HG03442 (cell line): ENCODE data around the gene KRTAP2-1.
"Not testable (repeated sequence)": the region's sequence is repeated elsewhere in the genome, so short reads cannot be mapped to it uniquely, and the experiment has no call there.

ENCODE experiments used
- ATAC-seq: cut with Tn5 transposase; IDR thresholded peaks from one replicate; pipeline ENCODE4 v1.9.1; 2021; ENCODE audit warnings: mild to moderate bottlenecking, moderate library complexity; ENCODE audit not compliant: unreplicated experiment

Gene KRTAP2-1

DNA sequence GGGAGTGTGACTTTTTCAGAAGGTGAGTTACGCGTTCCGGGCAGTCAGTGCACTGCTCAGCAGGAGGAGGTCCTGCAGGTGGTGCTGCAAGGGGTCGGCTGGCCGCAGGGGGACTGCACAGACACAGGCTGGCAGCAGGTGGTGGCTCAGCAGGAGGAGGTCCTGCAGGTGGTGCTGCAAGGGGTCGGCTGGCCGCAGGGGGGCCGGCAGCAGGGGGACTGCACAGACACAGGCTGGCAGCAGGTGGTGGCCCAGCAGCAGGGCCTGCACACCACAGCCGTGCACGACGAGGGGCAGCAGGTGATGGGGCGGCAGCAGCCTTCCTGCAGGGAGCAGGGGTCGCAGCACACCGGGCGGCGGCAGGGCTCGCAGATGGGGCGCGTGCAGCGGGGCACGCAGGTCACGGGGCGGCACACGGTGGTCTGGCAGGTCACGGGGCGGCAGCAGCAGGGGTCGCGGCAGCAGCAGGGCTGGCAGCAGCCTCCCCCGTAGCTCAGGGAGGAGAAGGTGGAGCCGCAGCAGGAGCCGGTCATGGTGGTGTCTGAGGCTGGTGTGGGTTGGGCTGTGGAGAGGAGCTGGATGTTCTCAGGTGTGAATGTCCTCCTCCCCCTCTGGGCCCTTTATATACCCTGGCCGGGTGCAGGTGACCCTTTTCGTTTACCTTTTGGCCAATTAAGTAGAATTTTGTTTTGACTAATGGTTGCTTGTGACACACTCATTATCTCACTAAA is at the start of gene KRTAP2-1:
KRTAP2-1 (minus strand) TSS at position 582 of the 731 bp plus-strand sequence; CDS start at position 533, 49 bp downstream.
- not testable (repeated sequence) for ATAC-seq

- ATAC-seq: no peak
Measured at GRCh38 chr17:41096055-41096454, 48.9 kb upstream of the KRTAP2-1 start.

DNA sequence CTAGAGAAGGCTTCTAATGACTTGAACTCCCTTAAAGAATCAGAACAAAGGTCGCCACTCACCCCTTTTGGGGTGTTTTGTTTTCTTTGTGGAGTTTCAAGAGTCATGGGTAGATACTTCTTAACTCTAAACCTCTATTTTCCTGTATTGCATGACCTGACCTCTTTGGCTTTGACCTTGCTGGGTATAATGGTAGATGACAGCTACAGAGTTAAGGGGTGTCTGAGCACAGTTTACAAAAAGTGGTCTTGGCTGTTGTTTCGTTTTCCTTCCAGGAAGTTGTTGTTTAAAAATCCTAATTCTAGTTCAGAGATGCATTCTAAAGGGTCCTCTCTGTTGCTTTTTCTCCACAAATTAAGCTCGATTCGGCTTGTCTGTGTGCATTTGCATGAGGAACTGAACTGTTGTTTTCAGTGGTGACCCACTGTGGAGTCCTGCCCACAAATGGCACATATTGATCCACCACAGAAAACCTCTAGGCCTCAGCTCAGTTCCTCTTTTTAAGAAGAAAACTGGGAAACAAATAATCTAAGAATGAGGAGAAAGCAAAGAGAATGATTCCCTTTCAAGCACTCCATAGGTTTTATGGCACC is 41.7 kb upstream of the KRTAP2-1 start:
- ATAC-seq: not testable (repeated sequence)

GRCh38 chr17:41084100-41084856 is 37.2 kb upstream of the KRTAP2-1 start, which contains the start of gene KRTAP4-7:
TSS of gene KRTAP4-7 (plus strand) at chr17:41084150. CDS start at chr17:41084207, 57 bp downstream.
- ATAC-seq: not testable (repeated sequence)

- ATAC-seq: not testable (repeated sequence)
Measured at GRCh38 chr17:41083427-41083826, 36.3 kb upstream of the KRTAP2-1 start.

DNA sequence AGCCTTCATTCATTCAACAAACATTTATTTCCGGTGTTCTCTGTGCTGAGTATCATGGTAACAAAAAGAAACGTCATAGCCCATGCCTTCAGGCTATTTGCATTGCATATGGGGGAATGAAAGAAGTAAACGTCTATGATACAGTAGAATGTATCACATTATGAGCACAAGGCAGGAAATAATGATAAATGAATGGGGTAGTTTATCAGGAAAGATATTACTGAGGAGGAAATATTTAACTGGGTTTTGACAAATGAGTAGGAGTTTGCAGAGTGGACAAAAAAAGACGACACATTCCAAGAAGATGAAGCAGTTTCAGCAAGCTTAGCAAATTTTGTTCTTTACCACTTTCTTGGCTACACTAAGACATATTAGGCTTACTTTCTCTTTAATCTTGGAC is 35.5 kb upstream of the KRTAP2-1 start:
- no peak for ATAC-seq

- no peak for ATAC-seq
Measured at GRCh38 chr17:41076788-41077187, 29.7 kb upstream of the KRTAP2-1 start.

DNA sequence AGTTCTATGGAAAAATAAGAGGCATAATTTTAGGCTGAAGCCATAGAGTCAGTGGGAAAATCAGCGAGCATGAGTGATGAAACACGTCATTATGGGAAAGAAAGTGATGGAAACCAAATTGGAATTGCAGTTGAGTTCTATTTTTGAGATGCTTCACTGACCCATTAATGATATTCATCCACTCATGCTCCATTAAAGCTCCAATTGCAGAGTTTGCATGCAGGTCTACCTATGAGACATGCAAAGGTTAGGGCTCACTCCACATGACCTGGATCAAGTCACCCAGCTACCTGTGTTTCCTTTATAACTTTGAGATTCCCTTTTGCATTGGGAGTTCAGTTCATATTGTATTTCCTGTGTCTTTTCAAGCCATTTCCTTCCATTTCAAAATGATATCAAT is 26.6 kb upstream of the KRTAP2-1 start:
- ATAC-seq: no peak

DNA sequence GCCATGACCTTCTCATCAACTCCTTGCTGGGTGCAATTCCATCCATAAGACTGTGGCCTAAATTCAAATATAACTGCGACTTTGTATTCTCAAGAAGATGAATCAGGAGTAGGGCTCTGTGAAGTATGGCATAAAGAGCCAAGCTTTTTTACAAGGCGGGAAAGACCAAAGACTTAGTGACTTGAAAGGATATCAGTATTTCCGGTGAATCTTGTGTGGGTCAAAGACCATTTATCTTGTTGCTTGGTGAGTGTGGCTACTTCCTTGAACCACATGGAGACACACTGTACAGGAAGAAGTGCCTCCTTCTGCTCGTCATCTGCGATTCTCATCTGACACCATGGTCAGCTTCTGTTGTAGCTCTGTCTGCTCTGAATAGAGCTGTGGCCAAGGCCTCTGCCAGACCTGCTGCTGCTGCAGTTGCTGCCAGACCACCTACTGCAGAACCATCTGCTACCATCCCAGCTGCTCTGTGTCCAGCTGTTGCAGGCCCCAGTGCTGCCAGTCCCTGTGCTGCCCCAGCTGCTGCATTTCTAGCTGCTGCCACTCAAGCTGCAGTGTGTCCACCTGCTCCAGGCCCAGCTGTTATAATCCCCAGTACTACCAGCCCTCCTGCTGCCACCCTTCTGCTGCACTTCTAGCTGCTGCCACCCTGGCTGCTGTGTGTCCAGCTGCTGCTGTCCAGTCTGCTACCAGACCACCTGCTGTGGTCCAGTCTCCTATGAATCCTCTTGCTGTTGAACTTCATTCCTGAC is 24.7 kb upstream of the KRTAP2-1 start:
- no peak for ATAC-seq

- no peak for ATAC-seq
Measured at GRCh38 chr17:41069031-41069430, 21.9 kb upstream of the KRTAP2-1 start.

GRCh38 chr17:41067281-41067680 is 20.2 kb upstream of the KRTAP2-1 start:
- ATAC-seq: no peak

- ATAC-seq: no peak
Measured at GRCh38 chr17:41065829-41066624, 18.9 kb upstream of the KRTAP2-1 start, which contains the start of gene KRTAP2-4. TSS of gene KRTAP2-4 (minus strand) at chr17:41065879. CDS start at chr17:41065845, 34 bp downstream.

GRCh38 chr17:41065016-41065689 is 18.0 kb upstream of the KRTAP2-1 start:
- ATAC-seq: not testable (repeated sequence)

- no peak for ATAC-seq
Measured at GRCh38 chr17:41064301-41064700, 17.2 kb upstream of the KRTAP2-1 start.

DNA sequence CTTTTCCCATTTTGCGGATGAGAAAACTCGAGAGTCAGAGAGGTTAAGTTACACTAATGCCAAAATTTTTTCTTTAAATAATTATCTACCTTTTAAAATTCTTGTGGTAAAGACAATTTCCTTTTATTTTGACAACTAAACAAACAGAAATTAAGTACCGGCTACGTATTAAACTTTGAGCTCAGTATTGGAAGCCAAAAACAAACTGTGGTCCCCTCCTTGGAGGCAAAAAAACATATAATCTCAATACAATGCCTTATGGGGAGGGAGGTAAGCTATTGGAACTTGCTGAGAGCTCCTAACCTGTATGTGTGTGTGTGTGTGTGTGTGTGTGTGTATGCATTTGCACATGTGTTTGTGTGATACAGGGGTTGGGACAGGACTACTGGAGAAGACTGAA is 16.3 kb upstream of the KRTAP2-1 start:
- ATAC-seq: no peak

DNA sequence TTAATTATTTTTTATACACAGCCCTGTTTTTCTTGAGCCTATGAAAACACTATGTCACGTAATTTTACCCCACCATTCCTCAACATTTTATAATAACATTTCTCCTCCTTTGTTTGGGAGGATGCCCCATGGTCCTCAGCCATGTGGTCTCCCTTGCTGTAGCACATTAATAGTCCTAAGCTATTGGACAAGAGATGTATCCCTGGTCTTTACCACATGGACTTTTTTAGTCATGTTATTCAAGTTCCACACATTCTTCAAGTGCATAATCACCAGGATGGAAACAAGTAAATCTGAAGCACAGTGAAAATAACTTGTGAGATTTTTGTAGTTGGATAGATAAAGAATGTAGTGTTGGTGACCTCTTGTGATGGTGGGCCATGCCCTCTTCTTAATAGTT is 14.8 kb upstream of the KRTAP2-1 start:
- ATAC-seq: no peak

- ATAC-seq: no peak
Measured at GRCh38 chr17:41060052-41060604, 13.0 kb upstream of the KRTAP2-1 start, which contains the start of gene KRTAP2-3. TSS of gene KRTAP2-3 (minus strand) at chr17:41060114. CDS start at chr17:41060050, 64 bp downstream.

- ATAC-seq: not testable (repeated sequence)
Measured at GRCh38 chr17:41059276-41060051, 12.3 kb upstream of the KRTAP2-1 start.
